ENCODE data around the gene CHI3L1. TPM values are rescaled to one million over a fixed set of nuclear protein-coding genes. Genes with fewer than 3 reads are reported as not detected.

The CHI3L1 gene
- total RNA-seq, 6 experiments from 2014 or later, result not detected

- no peak overlapping the region for H3K4me3 Mint-ChIP-seq
- DNase-seq, result no peak
- no peaks in the 10 kb centered on the region for H3K9me3 Mint-ChIP-seq
- H3K27ac Mint-ChIP-seq, result peak overlapping the region; percentile 58; the same call in 1 of the 2 replicates
- no peaks in the 10 kb centered on the region for H3K36me3 Mint-ChIP-seq (ENCODE audit: low read depth)
- H3K4me1 Mint-ChIP-seq (ENCODE audit: low read depth), result peaks cover 56% of the 10 kb centered on the region
- H3K27me3 Mint-ChIP-seq (ENCODE audit: insufficient read depth), result peaks cover 3% of the 10 kb centered on the region
- no peak for TF ChIP-seq CTCF (IDR thresholded peaks at IDR 0.05)
Measured at GRCh38 chr1:203151362-203152157, 34.9 kb downstream of the CHI3L1 start.

- Mint-ChIP-seq H3K9me3 (no peaks in the 10 kb centered on the region), H3K4me1 (ENCODE audit: low read depth) (peaks cover 56% of the 10 kb centered on the region), H3K27me3 (ENCODE audit: insufficient read depth) (peaks cover 3% of the 10 kb centered on the region), H3K27ac (no peak overlapping the region), H3K36me3 (ENCODE audit: low read depth) (no peaks in the 10 kb centered on the region), H3K4me3 (no peak overlapping the region)
- no peak for TF ChIP-seq CTCF (IDR thresholded peaks at IDR 0.05)
- DNase-seq, result no peak
Measured at GRCh38 chr1:203150511-203151297, 35.8 kb downstream of the CHI3L1 start.

GRCh38 chr1:203149188-203149840, 37.2 kb downstream of the CHI3L1 start:
- no peak for TF ChIP-seq CTCF (IDR thresholded peaks at IDR 0.05)
- Mint-ChIP-seq H3K9me3 (no peaks in the 10 kb centered on the region), H3K27ac (no peak overlapping the region), H3K36me3 (ENCODE audit: low read depth) (no peaks in the 10 kb centered on the region), H3K4me3 (no peak overlapping the region), H3K4me1 (ENCODE audit: low read depth) (peaks cover 50% of the 10 kb centered on the region), H3K27me3 (ENCODE audit: insufficient read depth) (peaks cover 6% of the 10 kb centered on the region)
- no peak for DNase-seq

GRCh38 chr1:203148579-203148978, 37.9 kb downstream of the CHI3L1 start:
- no peaks in the 10 kb centered on the region for H3K36me3 Mint-ChIP-seq (ENCODE audit: low read depth)
- no peak for TF ChIP-seq CTCF (IDR thresholded peaks at IDR 0.05)
- no peak for DNase-seq
- H3K4me1 Mint-ChIP-seq (ENCODE audit: low read depth), result peaks cover 46% of the 10 kb centered on the region
- H3K4me3 Mint-ChIP-seq, result no peak overlapping the region
- no peak overlapping the region for H3K27ac Mint-ChIP-seq
- H3K27me3 Mint-ChIP-seq (ENCODE audit: insufficient read depth), result peaks cover 6% of the 10 kb centered on the region
- H3K9me3 Mint-ChIP-seq, result no peaks in the 10 kb centered on the region

GRCh38 chr1:203148127-203148526, 38.4 kb downstream of the CHI3L1 start:
- TF ChIP-seq CTCF (IDR thresholded peaks at IDR 0.05), result peak; percentile 68
- Mint-ChIP-seq H3K27ac (no peak overlapping the region), H3K36me3 (ENCODE audit: low read depth) (no peaks in the 10 kb centered on the region), H3K4me3 (no peak overlapping the region), H3K27me3 (ENCODE audit: insufficient read depth) (peaks cover 6% of the 10 kb centered on the region), H3K9me3 (no peaks in the 10 kb centered on the region), H3K4me1 (ENCODE audit: low read depth) (peaks cover 42% of the 10 kb centered on the region)
- no peak for DNase-seq
